RWPE2 (cell line): ENCODE results near the gene TMEM158.

Experiments used
- ATAC-seq: fragments of 200-7000 bp; cut with Tn5 transposase; 3 replicates; pipeline ENCODE4 v1.9.1; 2021; ENCODE audit warnings: low read depth
- DNase-seq: peaks from one replicate; pipeline ENCODE4 v3.0.0-alpha.2; 2020; ENCODE audit warnings: low spot score
- H3K27ac ChIP-seq: fragments of 450-650 bp; 2 replicates; pipeline ENCODE4 v1.5.1; 2017; ENCODE audit warnings: mild to moderate bottlenecking; ENCODE audit not compliant: poor library complexity, severe bottlenecking
- H3K27me3 ChIP-seq: fragments of 250-450 bp; sonication (Bioruptor Pico); 2 replicates; pipeline ENCODE4 v1.5.1; 2021; ENCODE audit warnings: mild to moderate bottlenecking, moderate library complexity; ENCODE audit not compliant: insufficient read depth, poor library complexity, severe bottlenecking
- H3K36me3 ChIP-seq: fragments of 250-450 bp; sonication (Bioruptor Pico); 2 replicates; pipeline ENCODE4 v1.5.1; 2020; ENCODE audit warnings: low read depth, mild to moderate bottlenecking, moderate library complexity
- H3K4me1 ChIP-seq: fragments of 250-450 bp; sonication (Bioruptor Pico); 2 replicates; pipeline ENCODE4 v1.5.1; 2021; ENCODE audit warnings: mild to moderate bottlenecking, moderate library complexity; ENCODE audit not compliant: insufficient read depth, poor library complexity, severe bottlenecking
- H3K4me3 ChIP-seq: fragments of 250-450 bp; sonication (Bioruptor Pico); 2 replicates; pipeline ENCODE4 v1.5.1; 2021; ENCODE audit warnings: mild to moderate bottlenecking, moderate library complexity; ENCODE audit not compliant: severe bottlenecking
- H3K9me3 ChIP-seq: fragments of 250-450 bp; sonication (Bioruptor Pico); 2 replicates; pipeline ENCODE4 v1.5.1; 2021; ENCODE audit warnings: mild to moderate bottlenecking, moderate library complexity; ENCODE audit not compliant: severe bottlenecking
- CTCF ChIP-seq: fragments of 450-650 bp; IDR thresholded peaks from one replicate; pipeline ENCODE4 v1.5.1; 2017; ENCODE audit warnings: mild to moderate bottlenecking, moderate library complexity; ENCODE audit not compliant: poor library complexity, severe bottlenecking

Gene TMEM158

GRCh38 chr3:45219694-45220093 is 6.4 kb downstream of the TMEM158 start:
- Histone ChIP-seq H3K36me3 (no peaks in the 10 kb centered on the region), H3K4me3 (no peak overlapping the region), H3K27me3 (no peaks in the 10 kb centered on the region), H3K9me3 (no peaks in the 10 kb centered on the region), H3K27ac (peak overlapping the region; percentile 71), H3K4me1 (peaks cover 25% of the 10 kb centered on the region)
- no peak for ATAC-seq
- no peak for TF ChIP-seq CTCF
- DNase-seq = no peak

GRCh38 chr3:45218578-45219390 is 7.3 kb downstream of the TMEM158 start:
- ATAC-seq = peak; percentile 74
- no peak for DNase-seq
- H3K27ac ChIP-seq = peak overlapping the region; percentile 71

GRCh38 chr3:45216021-45216609 is 10.0 kb downstream of the TMEM158 start:
- Histone ChIP-seq H3K36me3 (no peaks in the 10 kb centered on the region), H3K9me3 (no peaks in the 10 kb centered on the region), H3K4me3 (no peak overlapping the region), H3K27me3 (no peaks in the 10 kb centered on the region), H3K4me1 (peaks cover 15% of the 10 kb centered on the region), H3K27ac (no peak overlapping the region)
- ATAC-seq (no peak), DNase-seq (no peak)
- TF ChIP-seq CTCF = no peak

More at GRCh38 chr3:45218578-45219390, 7.3 kb downstream of the TMEM158 start:
- H3K36me3 ChIP-seq = no peaks in the 10 kb centered on the region
- no peak for TF ChIP-seq CTCF
- H3K27me3 ChIP-seq = no peaks in the 10 kb centered on the region
- no peaks in the 10 kb centered on the region for H3K9me3 ChIP-seq
- H3K4me1 ChIP-seq = peaks cover 18% of the 10 kb centered on the region
- H3K4me3 ChIP-seq = no peak overlapping the region

- ATAC-seq (no peak), DNase-seq (no peak)
- H3K27me3 ChIP-seq = no peaks in the 10 kb centered on the region
- H3K4me3 ChIP-seq = no peak overlapping the region
- H3K4me1 ChIP-seq = peaks cover 15% of the 10 kb centered on the region
- H3K36me3 ChIP-seq = no peaks in the 10 kb centered on the region
- H3K27ac ChIP-seq = no peak overlapping the region
- no peaks in the 10 kb centered on the region for H3K9me3 ChIP-seq
- TF ChIP-seq CTCF = no peak
These were observed 10.6 kb downstream of the TMEM158 start for GRCh38 chr3:45215466-45215865.
